Placental pericyte (primary cell): ENCODE results near the gene FNDC5. TPM values are rescaled to one million over a fixed set of nuclear protein-coding genes. Genes with fewer than 3 reads are reported as not detected.

Experiments
- total RNA-seq: library from RNA; depleted of rRNA; stranded (reverse); fragments of >200 nt; gene quantifications from 2 replicates; pipeline ENCODE4 v1.2.3, GENCODE V29; 2012

Gene FNDC5
- total RNA-seq: 0.22 and 0.29 TPM in 2 replicates

GRCh38 chr1:32870615-32871363, at the start of gene FNDC5:
FNDC5 (minus strand) TSS chr1:32870912.

GRCh38 chr1:32900956-32901822, 30.5 kb upstream of the FNDC5 start, which contains the start of gene TMEM54:
TMEM54 (minus strand) TSS chr1:32901389; CDS start chr1:32901238, 151 bp downstream.

GRCh38 chr1:32886004-32886827, 15.5 kb upstream of the FNDC5 start, which contains the start of gene HPCA:
HPCA (plus strand) TSS chr1:32886491; CDS start chr1:32888899, 2,408 bp downstream.

GRCh38 chr1:32817159-32817814, 53.4 kb downstream of the FNDC5 start, which contains the start of the genes S100PBP and YARS1:
S100PBP (plus strand) TSS chr1:32817653; CDS start chr1:32826100, 8,447 bp downstream.
YARS1 (minus strand) TSS chr1:32817358; CDS start chr1:32817244, 114 bp downstream.

Other genes with a start within 250 kb of the FNDC5 start
- 30.4 and 32.2 TPM in 2 replicates for gene ZBTB8OS, start 220.4 kb downstream of the FNDC5 start, total RNA-seq
- gene RBBP4, start 219.7 kb downstream of the FNDC5 start, total RNA-seq: 126 and 163 TPM in 2 replicates
- gene SYNC, start 168.1 kb downstream of the FNDC5 start, total RNA-seq: 6.3 and 12.9 TPM in 2 replicates
- 154 and 303 TPM in 2 replicates for gene YARS1, start 53.6 kb downstream of the FNDC5 start, total RNA-seq
- 30.2 and 34.4 TPM in 2 replicates for gene S100PBP, start 53.3 kb downstream of the FNDC5 start, total RNA-seq
- gene HPCA, start 15.6 kb upstream of the FNDC5 start, total RNA-seq: not detected in 2 replicates
- 10.3 and 29.3 TPM in 2 replicates for gene TMEM54, start 30.5 kb upstream of the FNDC5 start, total RNA-seq
- gene RNF19B, start 93.9 kb upstream of the FNDC5 start, total RNA-seq: 24.5 and 35.9 TPM in 2 replicates
- gene AK2, start 166.0 kb upstream of the FNDC5 start, total RNA-seq: 143 and 235 TPM in 2 replicates
- 6.2 and 13.3 TPM in 2 replicates for gene AZIN2, start 210.2 kb upstream of the FNDC5 start, total RNA-seq